Adrenal gland (tissue), 5 donors: ENCODE data around the gene ZNF600.

ENCODE experiments used
- CTCF ChIP-seq, 6 experiments: fragments of 450-650 bp in 4 of 6; fragments of 200-600 bp in 2 of 6; sonication (generic) in 1 of 6; IDR thresholded peaks; 1 replicate in 5 of 6; 2 replicates in 1 of 6; pipeline versions ENCODE4 v1.5.1 to v1.8.0; 2016 to 2021; ENCODE audit warnings: antibody characterized with exemption in 6 of 6, mild to moderate bottlenecking in 2 of 6, moderate library complexity in 1 of 6
- POLR2A ChIP-seq, 2 donors: fragments of 450-650 bp; IDR thresholded peaks; one replicate each; pipeline ENCODE4 v1.6.1; 2017; ENCODE audit warnings: antibody characterized with exemption in 2 of 2, mild to moderate bottlenecking in 2 of 2, moderate library complexity in 1 of 2
- donor health status: DM: no; HTN: no; CAD: no.

- TF ChIP-seq POLR2A (IDR thresholded peaks at IDR 0.05) (no peak), CTCF (IDR thresholded peaks at IDR 0.05) (no peak)
Observed at GRCh38 chr19:52725528-52725961, 61.0 kb downstream of the ZNF600 start.
